ENCODE data around the gene TEX22.

DNA sequence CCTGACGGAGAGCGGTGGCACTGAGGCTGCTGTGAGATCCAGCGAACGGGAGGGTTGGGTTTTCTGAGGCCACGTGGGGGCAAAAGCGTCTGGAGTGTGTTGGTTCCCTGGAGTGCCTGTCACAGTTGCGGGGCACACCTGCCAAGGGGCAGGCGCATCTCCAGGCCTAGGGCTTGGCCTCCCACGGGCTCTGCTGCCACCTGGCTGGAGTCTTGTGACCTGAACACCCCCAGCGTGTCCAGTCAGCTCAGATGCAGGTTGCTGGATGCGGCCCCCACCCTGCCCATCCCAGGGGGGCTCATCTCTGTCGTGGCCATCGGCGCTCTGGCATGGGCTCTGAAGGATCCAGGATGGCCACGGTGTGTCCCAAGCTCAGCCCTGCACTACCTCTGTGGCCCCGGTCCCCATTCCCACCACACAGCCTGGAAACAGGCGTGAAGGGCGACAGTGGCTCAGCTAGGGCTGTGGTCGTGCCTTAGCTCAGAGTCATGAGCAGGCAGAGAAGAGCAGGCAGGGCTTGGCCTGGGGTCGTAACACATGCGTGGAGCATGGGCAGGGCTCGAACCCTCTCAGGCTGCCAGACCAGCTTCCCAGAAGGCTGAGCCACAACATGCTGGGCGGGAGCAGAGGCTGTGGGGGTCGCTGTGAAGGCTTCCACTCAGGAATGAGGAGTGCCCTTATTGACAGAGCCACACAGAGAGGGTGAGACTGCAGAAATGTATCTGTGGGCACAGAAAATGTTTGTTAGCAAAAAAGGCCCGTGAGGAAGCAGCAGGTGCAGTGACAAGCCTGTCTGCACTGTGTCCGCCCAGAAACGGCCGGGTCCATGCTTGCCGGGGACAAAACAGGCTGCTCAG lies 52.8 kb downstream of the TEX22 start:
- TF ChIP-seq POLR2A (IDR thresholded peaks at IDR 0.05; ENCODE audit: low read length), result no peak
- no peak for TF ChIP-seq GATA1 (IDR thresholded peaks at IDR 0.05; ENCODE audit: low read depth, low read length)
